Esophagus muscularis mucosa (tissue), 3 donors: ENCODE results near the gene HCFC1.

Experiments used
- POLR2A ChIP-seq: fragments of 450-650 bp; IDR thresholded peaks from one replicate; pipeline ENCODE4 v1.6.1; 2017; ENCODE audit warnings: antibody characterized with exemption, moderate library complexity, mild to moderate bottlenecking, low read depth
- POLR2AphosphoS5 ChIP-seq, 2 donors: sonication (generic); formaldehyde crosslinking; IDR thresholded peaks; one replicate each; pipeline ENCODE4 v1.6.1; 2017; ENCODE audit warnings: antibody characterized with exemption in 2 of 2
- TF ChIP-seq, protein P1 (sequence below), 3 experiments: fragments of 200-600 bp in 2 of 3; fragments of 450-650 bp in 1 of 3; sonication (generic) in 2 of 3; IDR thresholded peaks; one replicate each; pipeline ENCODE4 v1.5.1; 2017 to 2019; ENCODE audit warnings: antibody characterized with exemption in 3 of 3, mild to moderate bottlenecking in 2 of 3, moderate library complexity in 1 of 3

DNA sequence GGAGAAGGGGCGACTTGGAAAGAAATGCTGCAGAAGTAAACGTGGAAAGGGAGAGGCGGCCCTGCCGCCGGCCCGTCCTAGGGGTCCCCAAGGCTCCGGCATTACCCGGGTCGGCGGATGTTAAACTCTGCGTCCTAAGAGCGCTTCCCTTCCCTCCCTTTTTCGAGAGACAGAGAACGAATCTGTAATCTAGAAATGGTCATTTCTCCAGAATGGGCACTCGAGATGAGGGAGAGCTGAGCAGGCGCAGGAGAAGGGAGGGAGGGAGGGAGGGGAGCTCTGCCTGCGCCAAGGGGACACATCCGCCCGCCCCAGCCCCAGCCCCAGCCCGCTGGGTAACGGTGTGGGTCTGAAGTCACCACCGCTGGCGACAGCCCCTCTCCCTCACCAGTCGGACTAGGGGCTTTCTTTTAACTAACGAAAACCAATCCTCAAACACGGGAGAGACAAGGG lies 1.7 kb downstream of the HCFC1 start:
- TF ChIP-seq, protein P1, sequence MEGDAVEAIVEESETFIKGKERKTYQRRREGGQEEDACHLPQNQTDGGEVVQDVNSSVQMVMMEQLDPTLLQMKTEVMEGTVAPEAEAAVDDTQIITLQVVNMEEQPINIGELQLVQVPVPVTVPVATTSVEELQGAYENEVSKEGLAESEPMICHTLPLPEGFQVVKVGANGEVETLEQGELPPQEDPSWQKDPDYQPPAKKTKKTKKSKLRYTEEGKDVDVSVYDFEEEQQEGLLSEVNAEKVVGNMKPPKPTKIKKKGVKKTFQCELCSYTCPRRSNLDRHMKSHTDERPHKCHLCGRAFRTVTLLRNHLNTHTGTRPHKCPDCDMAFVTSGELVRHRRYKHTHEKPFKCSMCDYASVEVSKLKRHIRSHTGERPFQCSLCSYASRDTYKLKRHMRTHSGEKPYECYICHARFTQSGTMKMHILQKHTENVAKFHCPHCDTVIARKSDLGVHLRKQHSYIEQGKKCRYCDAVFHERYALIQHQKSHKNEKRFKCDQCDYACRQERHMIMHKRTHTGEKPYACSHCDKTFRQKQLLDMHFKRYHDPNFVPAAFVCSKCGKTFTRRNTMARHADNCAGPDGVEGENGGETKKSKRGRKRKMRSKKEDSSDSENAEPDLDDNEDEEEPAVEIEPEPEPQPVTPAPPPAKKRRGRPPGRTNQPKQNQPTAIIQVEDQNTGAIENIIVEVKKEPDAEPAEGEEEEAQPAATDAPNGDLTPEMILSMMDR (IDR thresholded peaks at IDR 0.05): no peak
- TF ChIP-seq POLR2AphosphoS5 (IDR thresholded peaks at IDR 0.05): peak in 1 of 2 donors; percentile 15
- TF ChIP-seq POLR2A: no peak
